HG03025 (cell line): ENCODE measurements around the gene THSD7A.

Experiments
- ATAC-seq: cut with Tn5 transposase; IDR thresholded peaks from one replicate; pipeline ENCODE4 v1.9.1; 2021; ENCODE audit warnings: mild to moderate bottlenecking, moderate library complexity; ENCODE audit not compliant: unreplicated experiment, low FRiP score

Gene THSD7A

DNA sequence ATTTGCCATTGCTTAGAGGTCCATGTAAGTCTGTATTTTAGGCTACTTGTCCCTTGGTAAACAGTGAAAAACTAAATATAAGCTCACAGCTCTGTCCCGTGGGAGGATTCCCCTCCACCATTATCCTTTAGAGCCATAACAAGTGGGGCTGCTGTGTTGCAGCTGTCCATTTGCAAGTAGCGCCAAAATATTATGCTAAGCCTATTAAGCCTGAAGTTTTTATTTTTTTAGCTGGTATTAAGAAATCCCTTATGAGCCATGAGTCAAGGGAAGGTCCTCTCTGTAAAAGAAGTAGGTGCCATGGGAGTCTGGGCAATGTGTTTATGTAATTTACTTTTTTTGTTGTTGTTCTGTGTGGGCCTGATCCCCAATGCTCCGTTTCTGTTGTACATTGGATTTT, 183.9 kb downstream of the THSD7A start:
- no peak for ATAC-seq

DNA sequence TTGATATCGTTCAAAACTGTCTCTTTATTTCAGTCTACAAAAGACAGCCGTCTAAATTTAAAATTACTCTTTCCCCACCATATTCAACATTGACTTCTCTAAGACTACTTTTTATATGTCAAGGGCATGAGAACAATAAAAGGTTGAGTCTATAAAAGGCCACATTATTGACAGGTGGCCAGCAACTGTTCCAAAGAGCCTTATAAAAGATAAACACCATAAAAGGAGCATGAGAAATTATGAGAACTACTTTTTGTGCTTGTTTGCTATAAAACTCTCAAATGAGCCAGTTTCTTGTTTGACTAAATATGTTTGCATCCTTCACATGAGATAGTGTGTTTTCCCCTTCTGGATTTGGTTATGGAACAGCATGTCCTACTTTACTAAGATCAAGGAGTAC, 189.2 kb downstream of the THSD7A start:
- ATAC-seq = no peak

GRCh38 chr7:11642276-11642675, 189.7 kb downstream of the THSD7A start:
- no peak for ATAC-seq

GRCh38 chr7:11638011-11638774, 193.8 kb downstream of the THSD7A start:
- no peak for ATAC-seq

DNA sequence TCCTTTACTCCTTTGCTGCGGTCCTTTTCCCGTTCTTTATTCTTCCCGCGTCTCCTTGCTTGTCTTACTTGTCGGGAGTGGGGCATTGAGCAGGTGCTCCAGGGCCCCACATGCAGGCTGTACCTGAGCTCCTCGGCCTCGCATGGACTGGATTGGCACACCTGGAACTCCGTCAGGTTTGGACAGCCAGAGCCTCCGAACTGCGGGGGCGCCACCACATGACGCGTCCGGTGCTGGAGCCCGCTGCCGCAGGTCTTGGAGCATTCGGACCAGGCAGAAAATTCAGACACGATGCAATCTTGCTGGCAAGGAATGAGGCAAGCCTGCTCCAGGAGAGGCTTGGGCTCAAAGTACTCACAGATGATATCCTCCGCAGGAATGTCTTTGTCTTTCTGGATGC, 195.7 kb downstream of the THSD7A start:
- ATAC-seq = no peak

GRCh38 chr7:11633310-11633709, 198.7 kb downstream of the THSD7A start:
- ATAC-seq = no peak

- ATAC-seq = no peak
Measured at GRCh38 chr7:11630355-11630754, 201.6 kb downstream of the THSD7A start.

- no peak for ATAC-seq
Measured at GRCh38 chr7:11625669-11626068, 206.3 kb downstream of the THSD7A start.

- ATAC-seq = no peak
Measured at GRCh38 chr7:11623093-11623678, 208.8 kb downstream of the THSD7A start.

DNA sequence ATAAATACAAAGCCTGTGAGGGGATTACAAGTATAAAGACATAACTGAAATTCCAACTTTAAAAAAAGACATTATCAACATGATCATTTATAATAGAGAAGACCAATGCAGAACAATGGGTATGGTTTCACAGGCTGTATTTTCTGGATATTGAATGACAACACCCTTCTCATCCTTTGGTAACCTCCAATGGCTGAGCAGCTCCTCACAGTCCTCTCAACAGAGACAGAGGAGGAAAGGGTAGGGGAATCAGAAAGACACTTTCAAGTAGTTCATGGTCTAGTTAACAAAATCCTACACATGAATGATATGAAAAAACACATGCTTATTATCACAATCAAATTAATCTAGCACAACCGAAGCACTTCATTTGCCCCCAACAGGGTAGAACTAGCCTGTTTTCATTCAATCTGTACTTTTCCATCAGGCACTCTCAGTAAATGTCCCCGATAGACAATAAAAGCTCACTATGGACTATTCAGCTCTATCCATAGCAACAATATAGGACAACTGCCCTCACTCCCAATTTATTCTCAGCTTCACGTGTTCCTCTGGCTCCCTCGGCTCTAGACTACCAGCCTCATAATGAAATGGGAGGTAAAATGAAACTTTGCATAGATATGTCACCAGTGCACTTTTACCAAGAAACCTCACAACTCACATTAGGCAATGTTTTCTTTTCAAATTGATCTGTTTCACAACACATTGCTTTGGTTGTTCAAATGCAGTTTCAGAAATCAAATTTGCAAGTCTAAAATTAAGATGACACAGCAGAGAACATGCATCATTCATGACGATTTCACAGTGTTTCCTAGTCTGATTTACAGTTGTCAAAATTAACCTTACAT, 211.4 kb downstream of the THSD7A start:
- ATAC-seq = no peak

- ATAC-seq = no peak
Measured at GRCh38 chr7:11616466-11616865, 215.5 kb downstream of the THSD7A start.

- ATAC-seq = no peak
Measured at GRCh38 chr7:11615174-11615573, 216.8 kb downstream of the THSD7A start.

DNA sequence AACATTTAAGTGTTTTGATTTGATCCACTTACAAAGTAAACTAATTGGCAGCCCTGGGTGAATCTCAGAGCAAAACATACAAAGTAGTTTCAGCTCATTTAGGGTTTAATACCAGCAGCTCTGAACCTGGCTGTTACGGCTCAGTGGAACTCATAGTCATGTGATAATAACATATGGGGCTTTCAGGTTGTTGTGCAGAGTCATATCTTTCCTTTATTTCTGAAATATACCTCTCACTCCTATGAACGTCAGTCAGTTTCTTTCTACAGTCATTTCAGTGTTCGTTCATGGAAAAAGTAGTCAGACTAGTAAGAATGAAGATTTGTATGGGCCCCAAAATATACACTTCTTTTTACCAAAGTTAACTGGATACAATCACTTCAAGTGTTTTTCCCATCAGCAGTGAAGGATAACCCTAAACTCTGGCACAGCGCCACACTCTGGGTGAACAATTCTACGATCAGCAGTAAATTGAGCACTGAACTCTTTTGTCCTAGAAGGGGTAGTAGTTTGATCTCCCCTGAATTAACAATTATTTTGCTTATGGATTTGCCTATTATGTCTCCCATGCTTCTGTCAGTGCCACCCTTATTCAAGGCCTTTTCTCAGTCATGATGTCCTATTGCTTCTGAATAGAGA, 218.6 kb downstream of the THSD7A start:
- peak; percentile 97 for ATAC-seq

GRCh38 chr7:11612737-11613136, 219.3 kb downstream of the THSD7A start:
- peak; percentile 43 for ATAC-seq

GRCh38 chr7:11609096-11609670, 222.8 kb downstream of the THSD7A start:
- no peak for ATAC-seq

DNA sequence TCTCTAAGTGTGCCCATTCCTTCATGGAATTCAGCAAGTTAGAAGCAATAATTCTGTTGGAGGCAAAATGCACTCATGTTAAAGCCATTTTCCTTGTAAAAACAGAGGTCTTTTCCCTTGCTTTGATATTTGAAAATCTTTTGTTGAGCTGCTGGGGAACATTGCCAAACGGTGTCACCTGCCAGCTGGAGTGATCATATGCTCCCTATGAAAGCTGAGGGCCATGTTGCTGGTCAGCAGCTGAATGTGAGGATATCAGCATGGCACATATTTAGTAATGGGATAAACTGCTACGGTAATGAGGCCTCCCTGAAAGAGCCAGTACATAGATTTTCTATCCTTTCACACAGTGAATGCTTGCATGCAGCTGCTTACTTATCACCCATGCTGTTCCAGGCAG, 224.3 kb downstream of the THSD7A start:
- no peak for ATAC-seq

DNA sequence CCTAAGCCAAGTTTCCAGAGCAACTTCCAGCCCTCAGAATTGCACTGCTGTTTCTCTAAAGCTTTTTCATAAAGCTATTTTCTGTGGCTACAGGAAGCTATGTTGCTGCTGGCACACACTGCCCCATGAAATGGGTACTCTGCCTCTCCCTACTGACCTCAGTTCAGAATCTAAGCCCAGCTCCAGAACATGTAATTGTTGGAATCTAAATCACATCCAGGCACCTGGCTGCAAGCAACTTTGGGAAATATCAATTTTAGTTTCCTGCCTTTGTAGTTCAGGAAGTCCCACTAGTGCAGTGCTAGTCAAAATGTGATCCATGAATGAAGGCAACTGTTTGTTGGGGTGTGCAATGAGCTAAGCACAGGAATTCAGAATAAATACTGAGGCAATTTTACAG, 226.2 kb downstream of the THSD7A start:
- ATAC-seq = no peak

DNA sequence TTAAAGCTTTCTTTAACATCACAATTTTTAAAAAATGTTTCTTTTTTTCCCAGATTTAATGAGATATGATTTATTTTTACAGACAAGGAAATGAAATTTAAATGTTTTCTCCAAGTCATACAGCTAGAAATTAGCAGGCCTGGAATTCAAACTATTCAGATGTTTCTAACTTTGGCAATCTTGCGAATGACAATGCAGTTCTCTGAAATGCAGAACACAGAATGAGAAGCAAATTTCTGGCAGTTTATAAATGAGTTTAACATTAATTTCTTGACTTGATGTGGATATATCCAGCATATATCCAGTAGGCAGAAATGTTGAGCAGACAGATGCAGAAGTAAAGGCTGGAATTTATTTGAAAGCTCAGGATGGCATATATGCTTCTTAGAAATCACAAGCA, 227.5 kb downstream of the THSD7A start:
- ATAC-seq = no peak

GRCh38 chr7:11601761-11602160, 230.2 kb downstream of the THSD7A start:
- ATAC-seq = no peak

- ATAC-seq = no peak
Measured at GRCh38 chr7:11593322-11593721, 238.7 kb downstream of the THSD7A start.

DNA sequence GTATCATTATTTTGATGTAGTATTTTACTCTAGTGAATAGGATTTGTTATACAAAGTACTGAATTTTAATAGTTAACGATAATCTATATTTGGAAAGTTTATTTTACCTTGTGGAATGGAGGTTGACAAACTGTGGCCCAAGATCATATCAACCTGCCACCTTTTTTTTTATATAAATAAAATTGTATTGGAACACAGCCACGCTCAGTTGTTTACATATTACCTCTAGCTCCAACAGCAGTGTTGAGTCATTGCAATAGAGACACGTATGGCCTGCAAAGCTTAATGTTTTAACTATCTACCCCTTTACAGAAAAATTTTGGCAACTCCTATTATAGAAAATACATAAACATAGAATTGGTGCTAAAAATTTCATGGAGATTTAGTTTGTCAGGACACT, 239.3 kb downstream of the THSD7A start:
- no peak for ATAC-seq
